Activated CD4-positive, CD25-positive, alpha-beta regulatory T cell (primary cell): ENCODE results near the gene WNT4.

Source experiments
- DNase-seq, 4 experiments: peaks; one replicate each; lab custom pipeline; 2025; lab: John Stamatoyannopoulos, UW

The WNT4 gene

GRCh38 chr1:22163564-22163963 lies 20.7 kb upstream of the WNT4 start:
- no peak for DNase-seq

GRCh38 chr1:22163137-22163536 lies 20.2 kb upstream of the WNT4 start:
- no peak for DNase-seq

- no peak for DNase-seq
These were observed 17.0 kb upstream of the WNT4 start for GRCh38 chr1:22159891-22160290.

- no peak for DNase-seq
These were observed 15.8 kb upstream of the WNT4 start for GRCh38 chr1:22158654-22159053.

GRCh38 chr1:22157359-22157966 lies 14.6 kb upstream of the WNT4 start:
- no peak for DNase-seq

GRCh38 chr1:22155517-22155916 lies 12.6 kb upstream of the WNT4 start:
- no peak for DNase-seq

- no peak for DNase-seq
These were observed 11.7 kb upstream of the WNT4 start for GRCh38 chr1:22154626-22155025.

GRCh38 chr1:22153660-22154437 lies 11.0 kb upstream of the WNT4 start:
- DNase-seq = no peak

- DNase-seq = no peak
These were observed 8.0 kb upstream of the WNT4 start for GRCh38 chr1:22150923-22151322.

- DNase-seq = no peak
These were observed 407 bp downstream of the WNT4 start for GRCh38 chr1:22142315-22143064.

- no peak for DNase-seq
These were observed 1.2 kb downstream of the WNT4 start for GRCh38 chr1:22141554-22142314.

GRCh38 chr1:22140694-22141093 lies 2.2 kb downstream of the WNT4 start:
- no peak for DNase-seq

GRCh38 chr1:22139817-22140216 lies 3.1 kb downstream of the WNT4 start:
- DNase-seq = no peak

- no peak for DNase-seq
These were observed 3.8 kb downstream of the WNT4 start for GRCh38 chr1:22139066-22139594.

GRCh38 chr1:22137004-22137720 lies 5.7 kb downstream of the WNT4 start:
- no peak for DNase-seq

GRCh38 chr1:22133931-22134324 lies 9.0 kb downstream of the WNT4 start:
- DNase-seq = no peak

- DNase-seq = no peak
These were observed 9.5 kb downstream of the WNT4 start for GRCh38 chr1:22133247-22133930.

GRCh38 chr1:22132517-22133235 lies 10.2 kb downstream of the WNT4 start:
- no peak for DNase-seq

- peak in 3 of 4 experiments; percentile 15 to 20 (median 18) for DNase-seq
These were observed 10.9 kb downstream of the WNT4 start for GRCh38 chr1:22131875-22132486.

GRCh38 chr1:22131062-22131461 lies 11.8 kb downstream of the WNT4 start:
- no peak for DNase-seq
